NCI-H2107 treated with DMSO at 0.1 percent for 48 hours (cell line): Measurements from ENCODE around the gene PDIA2.
"Not testable (repeated sequence)": the region's sequence is repeated elsewhere in the genome, so short reads cannot be mapped to it uniquely, and the experiment has no call there.

Experiments
- DNase-seq: peaks from one replicate; lab custom pipeline; 2025; ENCODE audit not compliant: unreplicated experiment; lab: John Stamatoyannopoulos, UW

Gene PDIA2

DNA sequence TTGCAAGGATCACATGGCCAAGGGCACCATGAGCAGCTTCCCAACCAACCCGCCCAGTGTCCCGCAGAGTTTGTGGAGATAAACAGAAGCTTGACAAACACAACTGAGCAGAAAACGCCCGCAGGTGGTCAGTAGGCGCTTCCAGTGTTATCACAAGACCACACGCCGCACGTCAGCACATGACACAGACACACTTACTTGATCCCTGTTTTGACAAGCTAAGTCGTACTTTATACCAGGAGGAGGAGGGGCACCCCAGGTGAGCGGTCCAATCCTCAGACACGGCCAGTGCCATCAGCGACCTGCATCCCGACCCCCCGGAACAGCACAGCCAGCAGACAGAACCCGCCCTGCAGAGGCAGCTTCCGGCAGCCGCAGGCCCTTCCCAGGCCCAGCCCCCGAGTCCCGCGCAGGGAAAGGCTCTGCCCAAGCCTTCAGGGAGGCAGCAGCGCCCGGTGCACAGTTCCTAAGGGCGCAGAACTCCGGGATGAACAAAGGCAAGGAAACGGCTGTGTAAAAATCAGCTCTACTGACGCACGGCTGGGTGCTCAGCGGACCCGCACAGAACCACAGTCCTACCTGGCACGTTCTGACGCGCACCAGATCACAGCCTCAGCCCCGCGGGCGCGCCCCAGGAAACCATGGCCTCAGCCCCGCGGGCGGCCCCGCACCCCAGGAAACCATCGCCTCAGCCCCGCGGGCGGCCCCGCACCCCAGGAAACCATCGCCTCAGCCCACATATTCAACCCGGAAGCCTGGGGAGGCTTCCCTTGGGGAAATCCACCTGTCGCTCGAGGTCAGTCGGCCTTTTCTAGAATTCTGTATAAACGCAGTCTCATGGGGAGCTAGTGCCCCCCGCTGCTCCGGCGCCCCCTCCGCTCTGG is 41.7 kb downstream of the PDIA2 start:
- DNase-seq, result no peak

DNA sequence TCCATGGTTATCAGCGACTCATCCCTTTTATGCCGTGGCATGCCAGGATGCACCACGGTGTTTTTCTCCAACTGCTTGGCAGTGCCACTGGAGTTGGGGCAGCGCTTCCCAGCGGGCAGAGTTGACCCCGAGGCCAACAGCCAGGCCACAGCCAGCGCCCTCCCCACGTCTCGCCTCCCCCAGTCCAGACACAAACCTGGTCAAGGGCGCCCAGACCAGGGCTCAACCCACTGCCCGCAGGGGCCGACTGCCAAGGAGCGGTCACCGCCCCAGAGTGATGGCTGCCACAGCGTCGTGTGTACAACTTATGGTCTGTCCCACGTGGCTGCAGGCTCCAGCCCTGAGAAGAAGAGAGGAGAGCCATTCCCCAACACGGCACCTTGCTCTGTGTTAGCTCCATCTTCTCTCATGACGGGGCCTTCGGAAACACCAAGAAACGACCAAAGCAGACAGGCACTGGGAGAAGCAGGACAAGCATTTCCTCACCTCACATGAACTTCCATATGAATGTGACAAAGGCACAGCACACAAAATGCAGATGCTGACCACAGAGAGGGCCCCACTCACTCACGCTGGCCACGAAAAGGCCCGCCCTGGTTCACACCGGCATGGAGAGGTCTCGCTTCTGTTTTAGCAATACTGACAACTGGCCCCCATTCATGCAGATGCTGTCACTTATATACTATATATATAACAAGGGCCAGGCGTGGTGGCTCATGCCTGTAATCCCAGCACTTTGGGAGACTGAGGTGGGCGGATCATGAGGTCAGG is 42.6 kb downstream of the PDIA2 start:
- DNase-seq, result no peak

DNA sequence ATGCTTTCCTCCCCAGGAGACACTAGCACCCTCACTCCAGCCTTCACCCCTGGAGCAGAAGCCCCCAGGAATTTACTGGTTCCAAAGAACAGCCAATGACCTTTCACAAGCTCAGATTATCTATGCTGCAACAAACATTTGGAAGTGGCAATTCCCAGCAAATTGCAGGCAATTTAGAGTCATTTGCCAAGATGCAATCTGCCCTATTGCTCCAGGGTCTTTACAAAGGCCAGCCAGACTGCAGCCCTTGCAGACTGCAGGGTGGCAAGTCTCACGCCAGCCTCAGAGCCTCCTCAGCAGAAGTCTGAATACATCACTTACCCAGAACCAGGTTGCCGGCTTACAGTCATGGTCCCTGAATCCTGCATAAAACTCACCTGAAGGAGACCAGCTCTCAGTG is 47.8 kb downstream of the PDIA2 start:
- no peak for DNase-seq

DNA sequence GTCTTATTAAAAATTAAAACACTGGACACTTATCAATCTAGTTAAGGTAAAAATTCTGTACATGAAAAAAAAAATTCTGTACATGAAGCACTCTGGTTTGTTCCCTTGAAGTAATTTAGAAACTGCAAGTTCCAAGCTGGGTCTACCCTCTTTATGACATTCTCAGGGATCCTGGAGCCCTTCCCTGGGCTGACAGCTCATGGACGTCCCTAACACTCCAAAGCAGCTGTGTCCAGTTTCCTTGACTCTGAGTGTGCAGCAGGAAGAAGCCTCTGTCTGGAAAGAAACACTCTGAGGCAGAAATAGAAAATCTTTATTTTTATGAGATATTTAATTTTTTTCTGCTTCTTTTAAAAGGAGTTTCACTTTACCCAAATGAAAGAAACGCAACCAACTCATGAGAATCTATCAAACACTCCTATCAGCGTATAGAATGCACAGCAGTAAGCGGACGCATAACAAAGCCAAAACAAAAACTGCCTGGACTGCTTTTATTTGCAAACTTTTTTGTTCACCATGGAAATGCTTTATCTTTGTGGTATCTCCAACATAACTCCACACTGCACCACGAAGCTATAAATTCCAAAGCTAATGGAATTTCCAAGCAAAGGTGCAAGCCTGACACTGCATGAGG is 48.3 kb downstream of the PDIA2 start:
- not testable (repeated sequence) for DNase-seq

DNA sequence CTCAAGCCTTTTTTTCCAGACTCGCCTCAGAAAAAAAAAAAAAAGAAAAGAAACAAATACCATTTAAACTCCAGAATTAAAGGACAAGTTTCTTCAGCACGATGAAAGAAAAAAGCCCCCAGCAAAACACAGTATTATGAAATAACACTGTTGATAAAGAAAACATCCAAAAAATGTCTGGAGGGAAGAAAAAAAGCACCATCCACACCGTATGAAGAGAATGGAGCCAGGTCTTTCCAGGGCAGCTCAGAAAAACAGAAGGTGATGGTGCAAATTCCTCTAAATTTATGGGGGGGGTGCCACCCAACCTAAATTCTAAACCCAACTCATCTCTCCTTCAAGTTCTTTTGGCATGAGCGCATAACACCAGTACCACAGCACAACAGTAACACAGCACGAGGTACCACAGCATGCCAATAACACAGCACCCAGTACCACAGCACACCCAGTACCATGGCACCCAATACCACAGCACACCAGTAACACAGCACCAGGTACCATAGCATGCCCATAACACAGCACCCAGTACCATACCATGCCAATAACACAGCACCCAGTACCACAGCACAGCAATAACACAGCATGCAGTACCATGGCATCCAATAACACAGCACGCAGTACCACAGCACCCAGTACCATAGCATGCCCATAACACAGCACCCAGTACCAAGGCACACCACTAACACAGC is 50.6 kb downstream of the PDIA2 start:
- no peak for DNase-seq

DNA sequence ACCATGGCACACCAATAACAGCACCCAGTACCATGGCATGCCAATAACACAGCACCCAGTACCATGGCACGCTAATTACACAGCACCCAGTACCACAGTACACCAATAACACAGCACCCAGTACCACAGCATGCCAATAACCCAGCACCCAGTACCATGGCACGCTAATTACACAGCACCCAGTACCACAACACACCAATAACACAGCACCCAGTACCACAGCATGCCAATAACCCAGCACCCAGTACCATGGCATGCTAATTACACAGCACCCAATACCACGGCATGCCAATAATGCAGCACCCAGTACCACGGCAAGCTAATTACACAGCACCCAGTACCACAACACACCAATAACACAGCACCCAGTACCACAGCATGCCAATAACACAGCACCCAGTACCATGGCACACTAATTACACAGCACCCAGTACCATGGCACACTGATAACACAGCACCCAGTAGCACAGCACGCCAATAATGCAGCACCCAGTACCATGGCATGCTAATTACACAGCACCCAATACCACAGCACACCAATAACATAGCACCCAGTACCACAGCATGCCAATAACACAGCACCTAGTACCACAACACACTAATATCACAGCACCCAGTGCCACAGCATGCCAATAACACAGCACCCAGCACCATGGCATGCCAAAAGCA is 51.3 kb downstream of the PDIA2 start:
- DNase-seq, result not testable (repeated sequence)

DNA sequence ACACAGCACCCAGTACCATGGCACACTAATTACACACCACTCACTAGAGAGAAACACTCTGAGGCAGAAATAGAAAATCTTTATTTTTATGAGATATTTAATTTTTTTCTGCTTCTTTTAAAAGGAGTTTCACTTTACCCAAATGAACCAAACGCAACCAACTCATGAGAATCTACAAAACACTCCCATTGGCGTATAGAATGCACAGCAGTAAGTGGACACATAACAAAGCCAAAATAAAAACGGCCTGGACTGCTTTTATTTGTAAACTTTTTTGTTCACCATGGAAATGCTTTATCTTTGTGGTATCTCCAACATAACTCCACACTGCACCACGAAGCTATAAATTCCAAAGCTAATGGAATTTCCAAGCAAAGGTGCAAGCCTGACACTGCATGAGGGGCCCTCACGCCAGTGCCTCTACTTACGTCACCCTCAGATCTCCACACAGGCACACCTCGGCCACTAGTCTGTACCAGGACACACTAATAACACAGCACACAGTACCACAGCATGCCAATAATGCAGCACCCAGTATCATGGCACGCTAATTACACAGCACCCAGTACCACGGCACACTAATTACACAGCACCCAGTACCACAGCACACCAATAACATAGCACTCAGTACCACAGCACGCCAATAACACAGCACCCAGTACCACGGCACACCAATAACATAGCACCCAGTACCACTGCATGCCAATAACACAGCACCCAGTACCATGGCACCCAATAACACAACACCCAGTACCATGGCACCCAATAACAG is 52.1 kb downstream of the PDIA2 start:
- DNase-seq, result not testable (repeated sequence)

DNA sequence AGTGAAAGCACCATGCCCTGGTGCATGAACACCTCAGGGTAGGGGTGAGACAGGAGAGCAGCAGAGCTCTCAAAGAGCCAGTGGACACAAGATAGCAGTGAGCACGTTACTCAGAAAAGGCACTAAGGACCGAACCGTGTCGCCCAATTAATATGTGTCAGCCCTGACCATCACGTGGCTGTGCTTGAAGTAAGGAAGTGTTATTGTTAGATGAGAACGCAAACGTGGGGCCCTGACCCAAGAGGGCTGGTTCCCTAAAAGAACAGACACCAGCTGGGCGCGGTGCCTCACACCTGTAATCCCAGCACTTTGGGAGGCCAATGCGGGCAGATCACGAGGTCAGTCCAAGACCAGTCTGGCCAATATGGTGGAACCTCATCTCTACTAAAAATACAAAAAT is 53.3 kb downstream of the PDIA2 start:
- DNase-seq, result no peak
